KMS-11 (cell line): Measurements from ENCODE around the gene LRRC25.

ENCODE experiments used
- H2AFZ ChIP-seq: fragments of 200-600 bp; sonication (generic); 2 replicates; pipeline ENCODE4 v1.6.1; 2016; ENCODE audit warnings: antibody characterized with exemption, mixed run types, low read depth
- H3K27ac ChIP-seq: fragments of 200-600 bp; sonication (generic); 2 replicates; pipeline ENCODE4 v1.6.1; 2016; ENCODE audit warnings: mild to moderate bottlenecking, mixed run types
- H3K27me3 ChIP-seq: fragments of 200-600 bp; sonication (generic); 2 replicates; pipeline ENCODE4 v1.6.1; 2017; ENCODE audit warnings: mild to moderate bottlenecking, low read depth, mixed run types, moderate library complexity; ENCODE audit not compliant: insufficient read depth
- H3K36me3 ChIP-seq: fragments of 200-600 bp; sonication (generic); 2 replicates; pipeline ENCODE4 v1.6.1; 2017; ENCODE audit warnings: mild to moderate bottlenecking, mixed run types; ENCODE audit not compliant: insufficient read depth
- H3K4me1 ChIP-seq: fragments of 200-600 bp; sonication (generic); 2 replicates; pipeline ENCODE4 v1.6.1; 2016; ENCODE audit warnings: mild to moderate bottlenecking, low read depth, mixed run types; ENCODE audit not compliant: poor library complexity, severe bottlenecking
- H3K4me2 ChIP-seq: fragments of 200-600 bp; sonication (generic); 2 replicates; pipeline ENCODE4 v1.7.0; 2016; ENCODE audit warnings: mild to moderate bottlenecking, mixed run types
- H3K4me3 ChIP-seq: fragments of 200-600 bp; sonication (generic); IDR thresholded peaks from 2 replicates; pipeline ENCODE4 v1.6.1; 2017; ENCODE audit warnings: low read depth, low read length, mixed read lengths; ENCODE audit not compliant: insufficient read depth
- H3K79me2 ChIP-seq: fragments of 200-600 bp; sonication (generic); 2 replicates; pipeline ENCODE4 v1.6.1; 2016; ENCODE audit warnings: low read depth, mixed run types; ENCODE audit not compliant: insufficient read depth
- H3K9ac ChIP-seq: fragments of 200-600 bp; sonication (generic); 2 replicates; pipeline ENCODE4 v1.6.1; 2016; ENCODE audit warnings: mild to moderate bottlenecking, mixed run types
- H4K20me1 ChIP-seq: fragments of 200-600 bp; sonication (generic); 2 replicates; pipeline ENCODE4 v1.6.1; 2016; ENCODE audit warnings: mild to moderate bottlenecking, mixed run types; ENCODE audit not compliant: insufficient read depth
- TF ChIP-seq, protein P1 (sequence below): fragments of 200-600 bp; sonication (generic); conservative IDR thresholded peaks from 2 replicates; pipeline ENCODE4 v1.6.1; 2017; ENCODE audit warnings: low read depth, mild to moderate bottlenecking, antibody characterized with exemption, low read length, moderate library complexity, mixed read lengths

The LRRC25 gene

DNA sequence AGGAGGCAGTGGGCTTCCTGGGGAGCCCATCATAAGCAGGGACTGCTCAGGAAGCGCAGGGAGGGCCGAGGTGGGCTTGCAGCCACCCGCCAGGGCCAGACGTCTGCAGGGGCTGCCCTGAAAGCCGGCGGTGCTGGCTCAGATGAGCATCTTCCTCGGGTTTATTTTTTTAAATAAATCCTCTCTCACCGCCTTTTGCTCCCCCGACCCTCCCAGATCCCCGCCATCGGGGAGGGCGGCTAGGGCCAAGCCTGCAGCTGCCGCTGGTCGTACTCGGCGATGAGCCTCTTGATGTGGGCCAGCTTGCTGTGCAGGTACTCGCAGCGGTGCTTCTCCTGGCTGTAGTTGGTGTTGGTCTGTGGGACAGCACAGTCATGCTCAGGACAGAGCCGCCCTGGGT lies 47.1 kb upstream of the LRRC25 start:
- TF ChIP-seq, protein P1, sequence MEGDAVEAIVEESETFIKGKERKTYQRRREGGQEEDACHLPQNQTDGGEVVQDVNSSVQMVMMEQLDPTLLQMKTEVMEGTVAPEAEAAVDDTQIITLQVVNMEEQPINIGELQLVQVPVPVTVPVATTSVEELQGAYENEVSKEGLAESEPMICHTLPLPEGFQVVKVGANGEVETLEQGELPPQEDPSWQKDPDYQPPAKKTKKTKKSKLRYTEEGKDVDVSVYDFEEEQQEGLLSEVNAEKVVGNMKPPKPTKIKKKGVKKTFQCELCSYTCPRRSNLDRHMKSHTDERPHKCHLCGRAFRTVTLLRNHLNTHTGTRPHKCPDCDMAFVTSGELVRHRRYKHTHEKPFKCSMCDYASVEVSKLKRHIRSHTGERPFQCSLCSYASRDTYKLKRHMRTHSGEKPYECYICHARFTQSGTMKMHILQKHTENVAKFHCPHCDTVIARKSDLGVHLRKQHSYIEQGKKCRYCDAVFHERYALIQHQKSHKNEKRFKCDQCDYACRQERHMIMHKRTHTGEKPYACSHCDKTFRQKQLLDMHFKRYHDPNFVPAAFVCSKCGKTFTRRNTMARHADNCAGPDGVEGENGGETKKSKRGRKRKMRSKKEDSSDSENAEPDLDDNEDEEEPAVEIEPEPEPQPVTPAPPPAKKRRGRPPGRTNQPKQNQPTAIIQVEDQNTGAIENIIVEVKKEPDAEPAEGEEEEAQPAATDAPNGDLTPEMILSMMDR: no peak
- Histone ChIP-seq H3K79me2 (no peaks in the 10 kb centered on the region), H3K9ac (no peak overlapping the region), H3K4me2 (no peak overlapping the region), H2AFZ (no peak overlapping the region), H3K4me3 (no peak overlapping the region), H3K4me1 (no peaks in the 10 kb centered on the region), H3K27ac (no peak overlapping the region), H3K27me3 (no peaks in the 10 kb centered on the region), H4K20me1 (no peaks in the 10 kb centered on the region), H3K36me3 (no peaks in the 10 kb centered on the region)

DNA sequence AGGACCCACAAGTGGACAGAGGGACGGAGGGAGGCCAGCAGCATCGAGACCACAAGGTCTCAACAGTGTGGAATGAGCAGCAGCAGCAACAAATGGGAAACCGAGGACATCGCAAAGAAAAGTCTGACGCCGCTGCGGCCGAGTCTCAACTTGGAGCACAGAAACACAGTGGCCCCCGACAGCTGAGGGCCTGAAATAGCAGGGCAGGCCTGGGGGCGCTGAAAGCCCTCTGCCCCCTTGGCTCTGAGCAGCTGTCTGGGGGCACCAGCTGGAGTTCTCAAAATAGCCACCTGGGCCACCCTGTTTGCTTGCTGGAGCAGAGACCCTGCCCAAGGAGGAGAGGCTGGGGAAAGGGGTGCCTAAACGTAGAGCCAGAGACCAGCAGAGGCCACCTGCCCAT lies 46.4 kb upstream of the LRRC25 start:
- no peaks in the 10 kb centered on the region for H3K27me3 ChIP-seq
- H3K9ac ChIP-seq: no peak overlapping the region
- H4K20me1 ChIP-seq: no peaks in the 10 kb centered on the region
- no peak overlapping the region for H3K27ac ChIP-seq
- H2AFZ ChIP-seq: no peak overlapping the region
- TF ChIP-seq, protein P1: no peak
- H3K4me1 ChIP-seq: no peaks in the 10 kb centered on the region
- no peak overlapping the region for H3K4me3 ChIP-seq
- H3K4me2 ChIP-seq: no peak overlapping the region
- no peaks in the 10 kb centered on the region for H3K36me3 ChIP-seq
- no peaks in the 10 kb centered on the region for H3K79me2 ChIP-seq

DNA sequence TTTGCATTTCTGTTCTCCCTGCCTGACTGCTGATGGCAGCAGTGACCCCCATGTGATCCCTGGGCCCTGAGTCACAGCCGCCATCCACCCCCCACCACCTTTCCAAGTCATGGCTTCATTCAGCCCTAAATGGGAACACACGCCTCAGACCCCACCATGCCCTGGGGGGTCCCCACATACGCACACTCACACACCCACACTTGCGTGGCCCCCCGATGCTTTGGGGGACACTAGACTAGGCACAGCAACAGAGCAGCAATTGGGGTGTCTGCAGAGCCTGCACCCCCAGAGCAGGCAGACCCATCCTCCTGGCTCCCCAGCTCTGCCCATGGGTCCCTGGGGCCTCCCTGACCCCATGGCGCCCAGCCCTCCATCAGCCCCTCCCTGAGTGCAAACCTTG lies 46.0 kb upstream of the LRRC25 start:
- H3K9ac ChIP-seq: no peak overlapping the region

DNA sequence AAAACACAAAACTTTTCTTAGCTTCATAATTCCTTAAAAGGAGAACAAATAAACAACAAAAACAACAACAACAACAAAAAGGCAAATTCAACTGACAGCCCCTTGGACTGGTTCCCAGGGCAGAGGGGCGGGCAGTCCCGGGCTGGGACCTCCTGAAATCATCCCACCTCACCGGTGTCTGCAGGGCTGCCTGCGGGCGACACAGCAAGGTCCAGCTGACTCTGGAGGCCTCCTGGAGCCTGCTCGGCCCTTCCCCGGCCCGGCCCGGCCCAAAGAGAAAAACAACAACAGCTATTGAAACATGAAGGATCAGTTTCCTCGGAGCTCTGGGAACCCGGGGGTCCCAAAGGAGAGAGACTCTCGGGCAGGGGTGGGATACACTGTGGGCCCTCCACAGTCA lies 45.5 kb upstream of the LRRC25 start:
- Histone ChIP-seq H3K4me3 (no peak overlapping the region), H3K79me2 (no peaks in the 10 kb centered on the region), H2AFZ (no peak overlapping the region), H3K4me1 (no peaks in the 10 kb centered on the region), H3K27ac (no peak overlapping the region), H3K4me2 (no peak overlapping the region), H4K20me1 (no peaks in the 10 kb centered on the region), H3K27me3 (no peaks in the 10 kb centered on the region), H3K36me3 (no peaks in the 10 kb centered on the region), H3K9ac (no peak overlapping the region)
- TF ChIP-seq, protein P1: no peak

More for the DNA sequence above, 46.0 kb upstream of the LRRC25 start:
- Histone ChIP-seq H3K36me3 (no peaks in the 10 kb centered on the region), H4K20me1 (no peaks in the 10 kb centered on the region), H3K4me3 (no peak overlapping the region), H3K4me2 (no peak overlapping the region), H3K27ac (no peak overlapping the region), H3K27me3 (no peaks in the 10 kb centered on the region), H3K79me2 (no peaks in the 10 kb centered on the region), H3K4me1 (no peaks in the 10 kb centered on the region), H2AFZ (no peak overlapping the region)
- TF ChIP-seq, protein P1: no peak
